ENCODE data around the gene XPO1.
"Not testable (repeated sequence)": the region's sequence is repeated elsewhere in the genome, so short reads cannot be mapped to it uniquely, and the experiment has no call there.

GRCh38 chr2:61476929-61477589, 61.1 kb downstream of the XPO1 start:
- TF ChIP-seq CTCF (IDR thresholded peaks at IDR 0.05; ENCODE audit: low read depth, low read length, missing input control); EGR1 (IDR thresholded peaks at IDR 0.05; ENCODE audit: low read depth in 2 of 2): not testable (repeated sequence)
